SKM-1 treated with dmso at 0.1 percent for 144 hours (cell line): Measurements from ENCODE around the gene PROX1.
A peak's percentile ranks its signal among the peaks of the same experiment; 100 is the strongest.

ENCODE experiments used
- DNase-seq: peaks from one replicate; lab custom pipeline; 2025; ENCODE audit not compliant: unreplicated experiment; lab: John Stamatoyannopoulos, UW

Gene PROX1, protein sequence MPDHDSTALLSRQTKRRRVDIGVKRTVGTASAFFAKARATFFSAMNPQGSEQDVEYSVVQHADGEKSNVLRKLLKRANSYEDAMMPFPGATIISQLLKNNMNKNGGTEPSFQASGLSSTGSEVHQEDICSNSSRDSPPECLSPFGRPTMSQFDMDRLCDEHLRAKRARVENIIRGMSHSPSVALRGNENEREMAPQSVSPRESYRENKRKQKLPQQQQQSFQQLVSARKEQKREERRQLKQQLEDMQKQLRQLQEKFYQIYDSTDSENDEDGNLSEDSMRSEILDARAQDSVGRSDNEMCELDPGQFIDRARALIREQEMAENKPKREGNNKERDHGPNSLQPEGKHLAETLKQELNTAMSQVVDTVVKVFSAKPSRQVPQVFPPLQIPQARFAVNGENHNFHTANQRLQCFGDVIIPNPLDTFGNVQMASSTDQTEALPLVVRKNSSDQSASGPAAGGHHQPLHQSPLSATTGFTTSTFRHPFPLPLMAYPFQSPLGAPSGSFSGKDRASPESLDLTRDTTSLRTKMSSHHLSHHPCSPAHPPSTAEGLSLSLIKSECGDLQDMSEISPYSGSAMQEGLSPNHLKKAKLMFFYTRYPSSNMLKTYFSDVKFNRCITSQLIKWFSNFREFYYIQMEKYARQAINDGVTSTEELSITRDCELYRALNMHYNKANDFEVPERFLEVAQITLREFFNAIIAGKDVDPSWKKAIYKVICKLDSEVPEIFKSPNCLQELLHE

DNA sequence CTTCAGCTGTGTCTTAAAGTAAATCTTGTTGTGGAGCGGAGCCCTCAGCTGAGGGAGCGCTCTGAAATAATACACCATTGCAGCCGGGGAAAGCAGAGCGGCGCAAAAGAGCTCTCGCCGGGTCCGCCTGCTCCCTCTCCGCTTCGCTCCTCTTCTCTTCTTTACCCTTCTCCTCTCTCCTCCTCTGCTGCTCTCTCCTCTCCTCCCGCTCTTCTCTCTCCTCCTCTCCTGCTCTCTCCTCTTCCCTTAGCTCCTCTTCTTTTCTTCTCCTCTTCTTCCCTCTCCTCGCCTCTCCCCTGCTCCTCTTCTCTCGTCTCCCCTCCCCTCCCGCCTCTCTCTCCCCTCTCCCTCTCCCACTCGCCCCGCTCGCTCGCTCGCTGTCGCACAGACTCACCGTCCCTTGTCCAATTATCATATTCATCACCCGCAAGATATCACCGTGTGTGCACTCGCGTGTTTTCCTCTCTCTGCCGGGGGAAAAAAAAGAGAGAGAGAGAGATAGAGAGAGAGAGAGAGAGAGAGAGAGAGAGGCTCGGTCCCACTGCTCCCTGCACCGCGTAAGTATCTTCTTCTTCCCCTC, at the start of gene PROX1:
PROX1 (plus strand) TSS at position 47 of the 580 bp plus-strand sequence. CDS start 8,563 bp downstream, outside the sequence.
- peak; percentile 55 for DNase-seq

DNA sequence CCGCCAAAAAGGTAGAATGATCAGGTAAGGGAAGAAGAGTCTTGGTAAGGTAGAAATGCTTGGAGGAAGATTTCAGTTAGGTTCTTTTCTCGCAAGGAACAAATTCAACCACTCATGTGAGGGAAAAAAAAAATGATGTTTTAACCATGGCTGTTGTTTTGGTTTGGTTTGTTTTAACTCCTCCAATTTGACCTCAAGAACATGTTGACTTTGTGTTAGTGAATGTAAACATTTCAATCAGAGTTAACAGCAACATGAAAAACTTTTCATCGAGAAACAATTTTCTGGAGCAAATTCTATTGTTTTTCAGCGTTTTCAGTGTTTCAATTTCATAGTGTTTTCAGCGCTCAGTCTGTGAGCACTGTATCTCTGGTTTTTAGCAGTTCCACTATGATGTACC, 49.0 kb upstream of the PROX1 start:
- DNase-seq, result no peak

DNA sequence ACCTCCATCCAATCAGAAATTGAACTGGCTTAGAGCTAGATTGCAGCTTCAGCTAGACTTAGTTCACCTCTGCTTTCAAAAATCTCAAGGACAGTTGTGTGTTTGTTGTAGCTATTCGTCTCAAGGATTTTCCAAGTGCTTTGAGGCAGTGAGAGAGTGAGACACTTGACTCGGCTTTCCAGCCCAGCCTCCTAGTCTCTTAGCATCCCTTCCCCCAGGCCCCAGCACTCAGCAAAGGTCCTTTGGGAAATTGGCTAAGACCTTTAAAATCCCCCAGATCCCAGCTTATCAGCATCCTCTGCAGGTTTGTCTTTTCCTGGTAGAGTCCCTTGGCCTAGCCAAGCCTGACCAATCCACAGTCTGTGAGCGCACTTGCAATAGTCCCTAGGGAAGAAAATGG, 47.9 kb upstream of the PROX1 start:
- no peak for DNase-seq

DNA sequence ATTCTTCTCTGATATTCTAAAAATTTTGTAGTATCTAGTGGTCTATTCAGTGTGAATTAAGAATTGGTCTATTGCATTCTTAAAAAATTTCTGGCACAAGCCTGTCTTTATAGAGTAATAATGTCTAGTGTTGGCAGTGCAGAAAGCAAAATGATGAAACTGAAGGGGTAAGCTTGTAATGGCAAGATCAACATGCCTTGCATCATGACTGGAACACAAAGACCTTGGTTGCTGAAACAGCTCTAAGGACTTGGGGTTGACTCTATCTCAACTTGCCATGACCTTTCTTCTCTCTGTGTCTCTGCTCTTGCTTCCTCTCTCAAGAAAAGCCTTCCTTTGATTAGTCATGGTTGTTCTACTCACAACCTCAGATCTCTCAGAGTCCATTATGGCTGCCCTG, 46.8 kb upstream of the PROX1 start:
- no peak for DNase-seq

DNA sequence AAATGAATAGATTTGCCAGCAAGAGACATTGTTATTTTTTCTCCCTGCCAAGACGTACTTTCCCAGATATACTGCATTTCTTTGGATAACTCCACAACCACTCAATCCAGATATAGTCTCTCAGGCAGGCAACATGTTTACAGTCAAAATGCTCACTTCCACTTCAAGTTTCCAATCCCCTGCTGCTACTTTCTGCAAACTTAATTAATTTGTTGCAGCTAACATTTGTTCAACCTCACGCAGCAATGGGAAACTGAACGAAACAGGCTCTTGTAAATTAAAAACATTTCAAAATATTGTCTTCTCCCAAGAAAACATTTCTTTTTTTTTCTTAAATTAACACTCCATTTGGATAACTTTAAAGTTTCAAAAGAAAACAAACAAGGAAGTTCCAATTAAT, 45.7 kb upstream of the PROX1 start:
- DNase-seq, result no peak

DNA sequence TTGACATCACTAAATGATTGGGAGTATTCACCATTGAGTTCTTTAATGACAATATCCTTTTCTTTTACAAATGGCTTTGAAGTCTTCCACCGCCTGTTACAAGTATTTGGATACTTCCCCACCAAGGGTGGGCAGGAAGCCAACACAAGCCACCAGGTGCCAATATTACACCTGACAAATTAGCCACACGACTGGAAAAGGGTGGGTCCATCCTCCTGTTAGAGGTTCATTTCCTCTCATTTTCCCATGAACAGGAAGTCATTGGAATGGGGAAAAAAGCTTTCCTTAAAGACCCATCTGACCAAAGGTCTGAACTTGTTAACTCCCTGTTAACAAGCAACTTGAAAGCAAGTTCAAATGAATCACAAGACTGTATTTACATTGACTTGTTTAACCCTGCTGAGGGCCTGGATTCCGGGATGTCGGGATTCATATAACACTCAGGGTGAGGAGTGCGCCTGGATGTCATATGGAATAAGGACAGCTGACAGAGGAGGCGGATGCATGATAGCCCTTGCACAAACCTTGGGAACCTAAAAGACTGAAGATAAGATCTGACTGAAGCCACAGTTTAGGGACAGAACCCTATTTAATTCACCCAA, 40.5 kb upstream of the PROX1 start:
- DNase-seq, result no peak

DNA sequence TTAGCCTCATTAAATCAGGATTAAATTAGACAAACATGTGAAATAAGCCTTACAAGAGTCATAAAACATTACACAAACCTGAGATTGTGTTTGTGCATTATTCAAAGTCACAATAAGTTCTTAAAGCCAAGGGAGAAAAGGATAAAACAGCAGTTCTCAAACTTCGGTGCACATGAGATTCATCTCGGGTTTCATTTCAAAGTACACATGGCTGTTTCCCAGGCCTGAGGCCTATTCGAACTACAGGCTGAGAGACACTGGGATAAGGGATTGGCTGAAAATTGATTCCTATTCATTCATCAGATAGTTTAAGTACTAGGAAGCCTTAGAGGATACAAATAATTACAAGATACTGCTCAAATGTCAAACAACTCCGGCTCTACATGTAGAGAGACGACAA, 35.9 kb upstream of the PROX1 start:
- no peak for DNase-seq

DNA sequence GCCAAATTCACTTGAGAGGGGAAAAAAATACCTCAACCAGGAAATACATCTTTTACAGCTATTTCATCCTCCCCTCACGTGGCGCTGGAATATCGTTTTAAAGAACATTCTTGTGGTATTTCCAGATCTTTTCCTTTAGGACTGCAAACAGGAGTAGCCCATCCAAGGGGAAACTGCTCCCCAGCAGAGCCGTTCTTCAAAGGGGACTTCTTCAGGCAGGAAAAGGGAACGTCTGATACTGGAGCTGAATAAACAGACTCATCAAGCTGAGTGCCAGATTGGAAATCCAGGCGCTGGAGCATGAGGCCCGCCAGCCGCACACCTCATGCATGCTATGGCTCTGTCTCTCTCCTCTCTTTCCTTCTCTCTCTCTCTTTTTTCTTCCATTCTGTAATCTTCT, 34.0 kb upstream of the PROX1 start:
- no peak for DNase-seq

DNA sequence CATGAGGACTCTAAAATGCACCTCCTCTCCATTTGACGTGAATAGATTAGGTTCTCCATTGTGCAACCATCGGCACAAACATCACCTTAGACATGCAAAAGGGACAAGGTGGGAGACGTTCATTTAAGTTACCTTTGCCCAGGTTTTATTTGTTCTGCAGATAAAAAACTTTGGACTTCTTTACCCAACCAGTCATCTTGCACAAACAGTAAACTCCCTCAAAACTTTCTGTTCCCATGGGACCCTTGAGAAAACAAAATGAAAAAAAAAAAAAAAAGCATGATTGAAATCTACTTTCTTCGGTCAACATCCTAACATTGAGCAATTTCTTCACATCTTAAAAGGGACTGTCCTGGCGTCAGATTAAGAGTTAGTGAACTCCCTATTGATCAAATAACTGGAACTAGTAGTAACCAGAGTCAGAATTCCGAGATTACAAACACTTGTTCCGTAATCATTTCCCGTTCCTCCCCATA, 31.4 kb upstream of the PROX1 start:
- no peak for DNase-seq

DNA sequence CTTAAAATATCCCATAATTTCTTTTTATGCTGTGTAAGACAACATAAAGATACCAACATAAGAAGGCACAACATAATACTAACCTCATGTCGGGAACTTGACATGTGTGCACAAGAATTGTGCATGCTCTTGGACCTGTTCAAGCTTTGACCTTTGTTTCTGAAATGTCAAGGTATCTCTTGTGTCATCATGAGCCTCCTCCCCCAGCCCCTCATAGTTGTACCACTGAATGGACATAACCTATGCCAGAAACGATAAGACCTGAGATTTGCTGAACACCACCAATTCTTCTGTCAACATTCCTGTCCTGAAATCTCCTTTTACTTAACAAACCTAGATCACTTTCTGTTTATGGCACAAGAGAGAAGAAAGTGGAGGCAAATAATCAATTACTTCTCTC, 29.4 kb upstream of the PROX1 start:
- DNase-seq, result no peak

DNA sequence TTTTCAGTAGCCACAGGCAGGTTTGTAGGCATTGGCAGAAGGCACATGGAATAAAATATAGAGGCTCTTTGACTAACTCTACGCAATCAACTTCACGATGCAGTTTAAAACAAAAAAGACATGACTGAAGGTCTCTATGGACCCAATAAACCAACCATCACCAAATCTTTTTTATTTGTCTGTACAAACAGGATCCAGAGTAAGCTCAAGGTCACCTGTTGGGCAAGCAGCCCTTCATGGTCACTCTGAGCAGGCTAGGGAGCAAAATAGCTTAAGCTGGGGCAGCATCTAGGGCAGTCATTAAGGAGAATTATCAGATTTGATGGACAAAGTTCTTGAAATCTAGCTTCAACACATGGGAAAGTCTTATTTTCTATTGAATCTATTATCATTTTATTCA, 26.8 kb upstream of the PROX1 start:
- no peak for DNase-seq

DNA sequence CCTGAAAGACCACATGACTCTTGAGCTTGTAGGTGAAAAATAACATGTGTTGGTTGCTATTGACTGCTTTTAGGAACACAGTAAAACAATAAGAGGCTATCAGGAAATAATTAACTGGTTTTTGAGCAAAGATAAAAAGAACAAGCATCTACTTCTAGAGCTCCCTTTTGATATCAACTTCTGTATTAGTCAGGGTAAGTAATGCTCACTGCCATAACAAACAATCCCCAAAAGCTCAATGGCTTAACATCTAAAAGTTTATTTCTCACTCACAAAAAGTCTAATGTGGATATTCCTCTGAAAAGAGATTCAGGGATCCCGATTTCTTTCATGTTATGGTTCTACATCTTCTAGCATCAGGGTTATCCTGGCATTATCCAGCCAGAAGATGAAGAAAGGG, 25.3 kb upstream of the PROX1 start:
- no peak for DNase-seq

DNA sequence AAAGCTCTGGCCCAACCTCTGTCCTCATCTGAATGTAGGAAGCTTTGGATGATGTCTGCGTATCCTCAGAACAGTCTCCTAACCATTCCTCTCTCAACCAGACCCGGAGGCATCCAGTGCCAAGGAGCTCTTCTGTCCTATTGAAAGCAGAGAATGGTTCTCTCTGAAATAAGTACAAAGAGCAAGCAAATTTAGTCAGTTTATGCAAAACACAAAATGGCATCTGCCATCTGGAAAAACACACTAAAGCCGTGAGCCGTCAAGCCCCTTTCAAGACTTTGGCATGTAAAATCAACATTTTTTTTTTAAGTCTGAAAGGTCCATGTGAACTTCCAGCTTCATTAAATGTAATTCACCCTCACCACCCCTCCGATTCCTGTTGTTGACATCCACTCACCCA, 21.7 kb upstream of the PROX1 start:
- no peak for DNase-seq

DNA sequence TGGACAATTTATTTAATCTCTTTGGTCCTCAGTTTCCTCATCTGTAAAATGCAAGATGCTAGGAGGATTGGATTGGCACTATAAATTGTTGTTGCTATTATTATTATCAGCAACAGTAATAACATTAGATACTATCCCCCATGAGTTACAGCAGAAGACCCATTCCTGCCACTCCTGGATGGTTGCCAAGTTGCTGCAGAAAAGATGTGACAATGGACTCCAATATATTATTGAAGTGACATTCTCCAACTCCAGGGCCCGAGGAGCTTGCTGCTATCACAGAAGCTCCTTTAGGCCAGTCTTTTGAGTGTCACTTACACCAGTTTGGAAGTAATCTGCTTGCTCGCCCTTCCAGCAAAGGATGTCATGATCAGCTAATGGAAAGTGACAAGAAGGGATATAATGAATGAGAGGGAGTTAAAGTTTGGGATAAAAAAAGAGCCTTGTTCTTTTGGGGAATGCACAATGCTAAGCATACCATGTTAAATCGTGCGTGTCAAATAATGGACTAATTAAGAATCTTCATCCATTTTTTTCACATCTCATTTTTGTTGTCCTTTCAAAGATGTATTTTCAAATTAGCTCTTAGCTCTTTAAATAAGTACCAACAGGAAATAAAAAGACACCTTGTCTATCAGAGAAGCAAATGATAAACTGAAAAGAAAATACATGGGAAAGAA, 19.5 kb upstream of the PROX1 start:
- DNase-seq, result no peak

DNA sequence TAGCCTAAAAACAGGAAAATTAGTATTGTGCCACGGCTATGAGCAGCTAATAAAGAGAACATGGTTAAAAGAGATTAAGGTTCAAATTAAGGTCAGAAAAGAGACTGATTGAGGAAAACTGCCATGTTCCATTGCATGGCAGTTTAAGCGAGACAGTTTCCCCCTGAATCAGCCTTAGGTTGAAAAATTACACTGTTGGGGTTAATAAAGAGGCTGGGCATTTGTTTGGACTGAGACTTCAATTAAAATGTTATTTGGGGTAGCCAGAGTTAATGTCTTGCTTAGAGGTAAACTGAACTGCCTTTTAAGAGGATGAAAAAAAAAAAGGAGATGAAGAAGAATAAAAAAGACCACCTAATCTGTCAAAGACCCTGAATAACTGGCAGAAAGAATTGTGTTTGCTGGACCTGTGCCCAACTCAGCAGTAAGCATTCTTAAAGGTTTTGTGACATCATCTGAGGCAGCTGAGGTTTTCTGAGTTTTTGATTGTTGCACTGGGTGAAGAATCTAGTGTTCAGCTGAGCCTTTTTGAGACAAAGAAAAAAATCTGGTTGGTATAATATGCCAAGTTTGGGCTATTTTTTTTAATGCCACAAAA, 17.7 kb upstream of the PROX1 start:
- no peak for DNase-seq

DNA sequence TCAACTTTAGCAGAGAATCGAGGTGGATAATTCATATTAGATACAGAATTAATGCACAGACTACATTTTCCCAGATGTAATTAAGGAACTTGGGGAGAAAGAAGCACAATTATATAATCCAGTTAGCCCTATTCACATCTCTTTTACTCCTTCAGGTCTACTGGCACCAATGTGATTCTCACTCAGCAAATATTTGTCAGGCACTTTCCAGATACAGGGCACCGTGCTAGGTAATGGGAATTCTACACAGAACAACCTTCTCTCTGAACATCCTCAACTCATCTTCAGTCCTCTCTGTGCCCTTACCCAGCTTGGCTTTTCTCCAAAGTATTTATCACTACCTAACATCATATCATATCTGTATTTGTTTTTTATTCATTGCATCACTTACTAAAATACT, 15.6 kb upstream of the PROX1 start:
- no peak for DNase-seq

DNA sequence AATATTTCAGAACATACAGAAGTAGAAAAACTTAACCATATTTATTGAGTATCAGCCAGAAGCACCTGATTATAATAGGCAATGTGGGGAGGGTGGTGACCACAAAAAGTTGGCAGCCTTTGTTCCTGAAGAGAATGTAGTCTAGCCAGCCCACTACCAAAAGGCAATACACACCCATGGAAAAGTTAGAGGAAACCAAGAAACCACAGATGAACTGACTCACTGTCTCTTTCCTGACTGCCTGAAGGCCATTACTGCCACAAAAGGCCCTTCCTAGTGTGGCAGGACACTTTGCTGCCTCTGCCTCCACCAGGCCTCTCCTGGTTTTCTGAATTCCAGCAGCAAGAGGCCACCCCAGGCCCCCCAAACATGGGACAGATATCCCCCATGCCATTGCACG, 14.6 kb upstream of the PROX1 start:
- DNase-seq, result no peak

DNA sequence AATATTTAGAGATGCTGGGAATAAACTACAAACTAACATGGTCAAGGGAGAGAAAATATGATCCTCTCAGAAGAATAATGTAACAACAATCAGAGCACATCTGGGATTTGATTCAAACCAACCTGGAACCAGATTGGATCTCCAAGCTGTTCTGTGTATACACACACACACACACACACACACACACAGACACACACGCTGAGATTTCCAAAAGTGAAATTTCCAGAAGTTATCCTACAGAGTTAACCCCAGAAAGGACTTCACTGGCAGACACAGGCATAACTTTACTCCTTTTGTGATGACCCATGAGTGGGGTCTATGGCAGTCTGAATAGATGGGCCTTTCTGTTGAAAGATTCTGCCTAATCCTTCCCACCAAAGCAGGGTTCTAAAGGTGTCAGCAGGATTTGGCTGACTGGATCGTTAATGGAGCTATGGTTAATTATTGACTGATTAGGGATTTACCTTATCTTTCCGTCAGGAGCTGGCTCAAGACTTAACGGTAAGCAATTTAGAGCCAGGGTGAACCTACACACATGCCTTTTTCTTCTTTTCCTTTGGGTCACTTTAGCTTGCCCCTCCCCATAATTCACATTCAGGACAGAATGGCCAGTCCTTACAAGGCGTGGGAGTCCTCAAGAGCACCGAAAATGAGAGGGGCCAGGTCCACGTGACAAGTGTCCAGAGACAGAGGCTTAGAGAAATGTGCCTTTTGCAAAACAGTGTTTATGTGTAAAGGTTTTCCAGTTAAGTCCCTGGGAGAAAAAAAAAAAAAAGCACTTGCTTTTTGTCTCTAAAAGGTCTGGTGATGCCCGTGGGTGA, 10.9 kb upstream of the PROX1 start:
- DNase-seq, result no peak

DNA sequence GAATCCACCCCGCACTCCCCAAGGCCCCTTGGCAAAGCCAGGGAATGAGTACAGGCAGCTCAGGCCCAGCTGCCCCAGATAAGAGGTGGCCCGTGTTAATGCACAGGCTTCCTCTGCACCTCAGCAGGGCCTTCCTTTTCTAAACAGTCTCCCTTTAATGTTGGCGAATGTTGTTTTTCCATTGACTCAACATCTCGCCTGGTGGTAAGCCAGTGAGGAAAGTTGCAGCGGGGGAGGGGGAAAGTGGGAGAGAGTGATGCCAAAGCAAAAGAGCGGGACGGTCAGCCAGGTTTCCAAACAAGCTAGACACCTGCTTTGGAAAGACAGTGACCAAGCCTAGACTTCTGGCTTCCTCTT, 10.3 kb upstream of the PROX1 start:
- DNase-seq, result no peak

DNA sequence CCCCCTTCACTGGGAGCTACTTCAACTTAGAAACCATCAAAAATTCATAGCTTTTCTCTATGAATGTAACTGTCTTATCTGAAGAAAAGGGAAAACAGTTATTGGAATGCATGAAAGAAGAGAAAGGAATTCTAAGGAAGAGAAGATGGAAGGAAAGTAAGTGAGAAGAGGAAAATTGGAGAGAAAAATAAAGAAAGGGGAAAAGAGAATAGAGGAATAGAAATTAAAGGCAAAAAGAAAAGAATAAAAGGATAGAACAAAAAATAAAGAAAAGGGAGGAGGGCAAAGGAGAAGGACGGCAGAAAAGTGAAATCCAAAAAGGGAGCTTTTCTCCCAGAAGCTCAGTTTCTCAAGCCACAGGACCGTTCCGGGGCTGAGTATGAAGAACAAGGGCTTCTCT, 9.9 kb upstream of the PROX1 start:
- DNase-seq, result no peak
